IMR-90 (cell line): ENCODE data around the gene CHCHD1. TPM values are rescaled to one million over a fixed set of nuclear protein-coding genes. Genes with fewer than 3 reads are reported as not detected.

Source experiments
- ATAC-seq: fragments of 200-7000 bp; cut with Tn5 transposase; 2 replicates; pipeline ENCODE4 v1.9.1; 2020; ENCODE audit warnings: low read depth, mild to moderate bottlenecking, moderate library complexity
- BruUV-seq: library from RNA; stranded (reverse); fragments of 400-500 nt; replicated peaks from 2 replicates; lab custom pipeline; 2021; lab: Mats Ljungman, UMichigan
- CTCF ChIA-PET: fragments of 300-600 bp; formaldehyde crosslinking; extraction: SDS; loops from one replicate; lab custom pipeline; 2021; ENCODE audit warnings: antibody characterized with exemption; lab: Yijun Ruan, JAX
- POLR2A ChIA-PET: fragments of 300-600 bp; sonication (Branson Sonifier 250); formaldehyde crosslinking; loops from one replicate; lab custom pipeline; 2022; ENCODE audit warnings: antibody characterized with exemption; ENCODE audit not compliant: unreplicated experiment; lab: Charles Lee
- DNase-seq: peaks from one replicate; pipeline ENCODE4 v3.0.0; 2013
- H2AFZ ChIP-seq: replicated peaks from 2 replicates; pipeline ENCODE3; 2013; ENCODE audit warnings: low read length, mild to moderate bottlenecking; ENCODE audit not compliant: poor library complexity
- H2AK5ac ChIP-seq: 2 replicates; pipeline ENCODE4 v1.6.1; 2013; ENCODE audit warnings: low read depth, low read length, inconsistent platforms
- H2AK9ac ChIP-seq: replicated peaks from 2 replicates; pipeline ENCODE3; 2013; ENCODE audit warnings: mild to moderate bottlenecking, low read depth, low read length, moderate library complexity; ENCODE audit not compliant: poor library complexity
- H2BK120ac ChIP-seq: 2 replicates; pipeline ENCODE4 v1.6.1; 2013; ENCODE audit warnings: low read depth, low read length, inconsistent platforms
- H2BK15ac ChIP-seq: 3 replicates; pipeline ENCODE4 v1.6.1; 2013; ENCODE audit warnings: low read depth, low read length, inconsistent platforms
- H2BK20ac ChIP-seq: 2 replicates; pipeline ENCODE4 v1.6.1; 2013; ENCODE audit warnings: low read depth, mild to moderate bottlenecking, inconsistent platforms, low read length, moderate library complexity
- H2BK5ac ChIP-seq: 2 replicates; pipeline ENCODE4 v1.6.1; 2013; ENCODE audit warnings: mild to moderate bottlenecking, low read depth, low read length, inconsistent platforms; ENCODE audit not compliant: poor library complexity, severe bottlenecking
- H3K14ac ChIP-seq: replicated peaks from 2 replicates; pipeline ENCODE4 v1.6.1; 2013; ENCODE audit warnings: low read depth, low read length, inconsistent platforms
- H3K18ac ChIP-seq: 2 replicates; pipeline ENCODE4 v1.6.1; 2013; ENCODE audit warnings: low read depth, low read length, control low read depth
- H3K23ac ChIP-seq: 2 replicates; pipeline ENCODE4 v1.6.1; 2013; ENCODE audit warnings: low read depth, low read length, inconsistent platforms
- H3K27ac ChIP-seq: 2 replicates; pipeline ENCODE4 v1.5.1; 2013; ENCODE audit warnings: mild to moderate bottlenecking, control low read depth, low read length; ENCODE audit not compliant: insufficient read depth
- H3K27me3 ChIP-seq: 2 replicates; pipeline ENCODE4 v1.6.1; 2013; ENCODE audit warnings: low read length; ENCODE audit not compliant: control insufficient read depth, insufficient read depth
- H3K36me3 ChIP-seq: 2 replicates; pipeline ENCODE4 v1.6.1; 2013; ENCODE audit warnings: low read length, mixed read lengths; ENCODE audit not compliant: control insufficient read depth, insufficient read depth
- H3K4ac ChIP-seq: 2 replicates; pipeline ENCODE4 v1.6.1; 2013; ENCODE audit warnings: low read depth, low read length, inconsistent platforms
- H3K4me1 ChIP-seq: 2 replicates; pipeline ENCODE4 v1.6.1; 2013; ENCODE audit warnings: low read length, mixed read lengths; ENCODE audit not compliant: control insufficient read depth, insufficient read depth
- H3K4me2 ChIP-seq: 2 replicates; pipeline ENCODE4 v1.6.1; 2013; ENCODE audit warnings: low read depth, mild to moderate bottlenecking, control low read depth, low read length, moderate library complexity
- H3K4me3 ChIP-seq: 2 replicates; pipeline ENCODE4 v1.5.1; 2013; ENCODE audit warnings: low read depth, mild to moderate bottlenecking, control low read depth, low read length, moderate library complexity; ENCODE audit not compliant: insufficient read depth
- H3K56ac ChIP-seq: 2 replicates; pipeline ENCODE4 v1.6.1; 2013; ENCODE audit warnings: low read length, inconsistent platforms; ENCODE audit not compliant: insufficient read depth; ENCODE audit errors: extremely low read depth
- H3K79me1 ChIP-seq, 2 experiments: 2 replicates each; pipeline ENCODE4 v1.6.1; 2013; ENCODE audit warnings: low read length in 2 of 2, inconsistent platforms in 1 of 2, low read depth in 1 of 2
- H3K9ac ChIP-seq: 2 replicates; pipeline ENCODE4 v1.6.1; 2013; ENCODE audit warnings: low read depth, low read length, control low read depth
- H3K9me1 ChIP-seq: 2 replicates; pipeline ENCODE4 v1.6.1; 2013; ENCODE audit warnings: low read length, inconsistent platforms; ENCODE audit not compliant: insufficient read depth
- H3K9me3 ChIP-seq: 2 replicates; pipeline ENCODE4 v1.6.1; 2013; ENCODE audit warnings: low read length; ENCODE audit not compliant: control insufficient read depth, insufficient read depth
- H4K20me1 ChIP-seq: 2 replicates; pipeline ENCODE4 v1.6.1; 2013; ENCODE audit warnings: low read length, inconsistent platforms; ENCODE audit not compliant: insufficient read depth
- H4K5ac ChIP-seq: 2 replicates; pipeline ENCODE4 v1.6.1; 2013; ENCODE audit warnings: mild to moderate bottlenecking, low read depth, low read length, control low read depth
- H4K8ac ChIP-seq, 2 experiments: 2 replicates each; pipeline ENCODE4 v1.6.1; 2013; ENCODE audit warnings: low read depth in 2 of 2, low read length in 2 of 2, control low read depth in 1 of 2, inconsistent platforms in 1 of 2
- H4K91ac ChIP-seq: 2 replicates; pipeline ENCODE4 v1.6.1; 2013; ENCODE audit warnings: low read depth, low read length, inconsistent platforms; ENCODE audit not compliant: insufficient read depth
- CHD1 ChIP-seq: IDR thresholded peaks from 2 replicates; pipeline ENCODE4 v1.6.1; 2012; ENCODE audit warnings: low read depth, low read length, improper control_type of control experiment
- MXI1 ChIP-seq: IDR thresholded peaks from 2 replicates; pipeline ENCODE4 v1.6.1; 2012; ENCODE audit warnings: low read depth, mild to moderate bottlenecking, low read length, moderate library complexity, borderline replicate concordance
- POLR2A ChIP-seq: IDR thresholded peaks from 2 replicates; pipeline ENCODE4 v1.6.1; 2012; ENCODE audit warnings: mild to moderate bottlenecking, low read depth, low read length
- RCOR1 ChIP-seq: IDR thresholded peaks from 2 replicates; pipeline ENCODE4 v1.6.1; 2012; ENCODE audit warnings: mild to moderate bottlenecking, low read length, improper control_type of control experiment; ENCODE audit not compliant: insufficient replicate concordance
- SMC3 ChIP-seq: fragments of 150-350 bp; IDR thresholded peaks from 2 replicates; pipeline ENCODE4 v1.6.1; 2016; ENCODE audit warnings: low read depth, mild to moderate bottlenecking, antibody characterized with exemption, low read length, moderate library complexity
- WGBS, 2 experiments: methylation state at CpG; one replicate each; pipeline versions ENCODE4 v1.1.5 to v1.1.7; 2013; ENCODE audit warnings: missing lambda C conversion rate in 2 of 2; ENCODE audit not compliant: insufficient read length in 1 of 2; ENCODE audit errors: extremely low coverage in 2 of 2; 5-methylcytosine and 5-hydroxymethylcytosine counted together
- dilution Hi-C: fragments of 300-500 bp; cut with HindIII; formaldehyde crosslinking; loops from one replicate; pipeline ENCODE4 v1.14.3; 2018; ENCODE audit warnings: low sequenced_read_pairs; ENCODE audit not compliant: unreplicated experiment
- in situ Hi-C: fragments of 300-500 bp; cut with MboI; formaldehyde crosslinking; loops from 3 replicates; pipeline ENCODE4 v1.14.3; 2019; ENCODE audit warnings: low sequenced_read_pairs, inconsistent platforms, mixed read lengths
- intact Hi-C: fragments of 100-400 bp; cut with micrococcal nuclease; formaldehyde crosslinking; loops from 2 replicates; pipeline ENCODE4 v1.10.0; 2022
- polyA plus RNA-seq, 3 experiments: library from polyadenylated mRNA; depleted of rRNA; stranded (reverse); fragments of >200 nt; gene quantifications; 2 replicates each; pipeline ENCODE4 v1.2.3, GENCODE V29; 2012; ENCODE audit warnings: low replicate concordance in 1 of 3
- total RNA-seq: library from RNA; depleted of rRNA; stranded (reverse); fragments of >200 nt; gene quantifications from 2 replicates; pipeline ENCODE4 v1.2.3, GENCODE V29; 2012

CHCHD1 gene
- total and polyA plus RNA-seq, 2 of the 4 experiments (the other 2 are of a cell fraction), result 11.5 to 21.0 TPM

DNA sequence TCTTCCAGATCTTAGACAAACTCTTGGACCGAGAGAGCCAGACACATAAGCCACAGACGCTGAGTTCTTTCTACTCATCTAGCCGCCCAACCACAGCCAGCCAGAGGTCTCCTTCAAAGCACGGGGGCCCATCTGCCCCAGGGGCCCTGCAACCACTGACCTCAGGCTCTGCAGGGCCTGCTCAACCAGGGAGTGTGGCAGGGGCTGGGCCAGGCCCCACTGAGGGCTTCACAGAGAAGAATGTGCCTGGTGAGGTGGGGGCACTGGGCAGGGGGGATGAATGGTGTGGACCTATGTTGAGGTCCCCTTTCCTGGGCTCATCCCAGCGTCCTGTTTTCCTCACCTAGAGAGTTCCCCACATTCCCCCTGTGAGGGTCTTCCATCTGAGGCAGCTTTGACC is 14.9 kb downstream of the CHCHD1 start:
- no peak overlapping the region for H4K91ac ChIP-seq
- H3K4me1 ChIP-seq, result no peaks in the 10 kb centered on the region
- no peak for DNase-seq
- no peak overlapping the region for H3K56ac ChIP-seq
- TF ChIP-seq RCOR1, result no peak
- TF ChIP-seq MXI1, result no peak
- no peak for TF ChIP-seq POLR2A
- TF ChIP-seq SMC3, result no peak
- TF ChIP-seq CHD1, result no peak
- no peak overlapping the region for H3K23ac ChIP-seq
- intact Hi-C loops (no loop called here), in situ Hi-C loops (no loop called here), dilution Hi-C loops (no loop called here)
- no TSS peak for BruUV-seq
- no peak overlapping the region for H3K4ac ChIP-seq
- H3K27me3 ChIP-seq, result no peaks in the 10 kb centered on the region
- H2BK120ac ChIP-seq, result no peak overlapping the region
- no peak overlapping the region for H3K4me2 ChIP-seq
- no peak overlapping the region for H3K27ac ChIP-seq
- ATAC-seq, result no peak
- no peak overlapping the region for H2AK9ac ChIP-seq
- no peak overlapping the region for H4K8ac ChIP-seq
- H3K36me3 ChIP-seq, result peaks cover 88% of the 10 kb centered on the region
- peaks cover 3% of the 10 kb centered on the region; the same call in 1 of the 2 replicates for H4K20me1 ChIP-seq
- H3K4me3 ChIP-seq, result no peak overlapping the region
- ChIA-PET POLR2A (no interaction called here), CTCF (no interaction called here)
- H2BK20ac ChIP-seq, result no peak overlapping the region
- no peaks in the 10 kb centered on the region for H3K9me3 ChIP-seq
- no peak overlapping the region for H4K5ac ChIP-seq
- H3K18ac ChIP-seq, result no peak overlapping the region
- 100% methylated on average over 1 of the region's 5 CpGs; no CpG with 5 or more reads in 1 of the 2 experiments for WGBS, 2 experiments
- peaks cover 10 to 19% of the 10 kb centered on the region in 2 experiments; a peak in 3 of 4 replicates for H3K79me1 ChIP-seq
- H2AFZ ChIP-seq, result no peak overlapping the region
- no peak overlapping the region for H2BK5ac ChIP-seq
- H2AK5ac ChIP-seq, result no peak overlapping the region
- no peak overlapping the region for H3K9ac ChIP-seq
- H3K9me1 ChIP-seq, result 0 out of 2 replicates have a peak, but pooled peaks cover 7% of the 10 kb centered on the region
- H2BK15ac ChIP-seq, result no peak overlapping the region
- no peak overlapping the region for H3K14ac ChIP-seq
